ENCODE measurements around the gene S100A7A.
"Not testable (repeated sequence)": the region's sequence is repeated elsewhere in the genome, so short reads cannot be mapped to it uniquely, and the experiment has no call there.

The S100A7A gene

GRCh38 chr1:153428073-153428638 lies 11.8 kb downstream of the S100A7A start:
- DNase-seq = no peak

GRCh38 chr1:153428791-153429190 lies 12.5 kb downstream of the S100A7A start:
- no peak for DNase-seq

- no peak for DNase-seq
Measured at GRCh38 chr1:153429266-153430165, 13.2 kb downstream of the S100A7A start.

- DNase-seq = no peak
Measured at GRCh38 chr1:153430166-153430553, 13.8 kb downstream of the S100A7A start.

- DNase-seq = no peak
Measured at GRCh38 chr1:153430561-153430960, 14.2 kb downstream of the S100A7A start.

GRCh38 chr1:153431002-153431401 lies 14.7 kb downstream of the S100A7A start:
- no peak for DNase-seq

GRCh38 chr1:153431427-153431826 lies 15.1 kb downstream of the S100A7A start:
- DNase-seq = no peak

GRCh38 chr1:153431928-153432327 lies 15.6 kb downstream of the S100A7A start:
- DNase-seq = no peak

- DNase-seq = no peak
Measured at GRCh38 chr1:153432874-153433681, 16.8 kb downstream of the S100A7A start.

GRCh38 chr1:153434746-153435455 lies 18.6 kb downstream of the S100A7A start:
- no peak for DNase-seq

GRCh38 chr1:153437236-153437635 lies 20.9 kb downstream of the S100A7A start:
- DNase-seq = no peak

GRCh38 chr1:153438599-153438998 lies 22.3 kb downstream of the S100A7A start:
- DNase-seq = no peak

- no peak for DNase-seq
Measured at GRCh38 chr1:153439273-153439672, 23.0 kb downstream of the S100A7A start.

- DNase-seq = no peak
Measured at GRCh38 chr1:153441238-153441755, 25.0 kb downstream of the S100A7A start.

- no peak for DNase-seq
Measured at GRCh38 chr1:153443486-153443885, 27.2 kb downstream of the S100A7A start.

- DNase-seq = no peak
Measured at GRCh38 chr1:153444078-153444477, 27.8 kb downstream of the S100A7A start.

- DNase-seq = no peak
Measured at GRCh38 chr1:153447498-153448170, 31.3 kb downstream of the S100A7A start.

- DNase-seq = not testable (repeated sequence)
Measured at GRCh38 chr1:153448851-153449250, 32.5 kb downstream of the S100A7A start.

GRCh38 chr1:153456396-153456795 lies 40.1 kb downstream of the S100A7A start:
- DNase-seq = no peak

- DNase-seq = no peak
Measured at GRCh38 chr1:153459655-153460054, 43.3 kb downstream of the S100A7A start.

GRCh38 chr1:153460551-153460950 lies 44.2 kb downstream of the S100A7A start, which contains the start of gene S100A7:
Gene S100A7, minus strand, starts transcription at chr1:153460651. Its CDS starts 1,638 bp downstream, at chr1:153459013.
- no peak for DNase-seq

GRCh38 chr1:153462741-153463140 lies 46.4 kb downstream of the S100A7A start:
- DNase-seq = not testable (repeated sequence)
